ENCODE data around the gene TSFM.
A peak's percentile ranks its signal among the peaks of the same experiment; 100 is the strongest.

TSFM gene

DNA sequence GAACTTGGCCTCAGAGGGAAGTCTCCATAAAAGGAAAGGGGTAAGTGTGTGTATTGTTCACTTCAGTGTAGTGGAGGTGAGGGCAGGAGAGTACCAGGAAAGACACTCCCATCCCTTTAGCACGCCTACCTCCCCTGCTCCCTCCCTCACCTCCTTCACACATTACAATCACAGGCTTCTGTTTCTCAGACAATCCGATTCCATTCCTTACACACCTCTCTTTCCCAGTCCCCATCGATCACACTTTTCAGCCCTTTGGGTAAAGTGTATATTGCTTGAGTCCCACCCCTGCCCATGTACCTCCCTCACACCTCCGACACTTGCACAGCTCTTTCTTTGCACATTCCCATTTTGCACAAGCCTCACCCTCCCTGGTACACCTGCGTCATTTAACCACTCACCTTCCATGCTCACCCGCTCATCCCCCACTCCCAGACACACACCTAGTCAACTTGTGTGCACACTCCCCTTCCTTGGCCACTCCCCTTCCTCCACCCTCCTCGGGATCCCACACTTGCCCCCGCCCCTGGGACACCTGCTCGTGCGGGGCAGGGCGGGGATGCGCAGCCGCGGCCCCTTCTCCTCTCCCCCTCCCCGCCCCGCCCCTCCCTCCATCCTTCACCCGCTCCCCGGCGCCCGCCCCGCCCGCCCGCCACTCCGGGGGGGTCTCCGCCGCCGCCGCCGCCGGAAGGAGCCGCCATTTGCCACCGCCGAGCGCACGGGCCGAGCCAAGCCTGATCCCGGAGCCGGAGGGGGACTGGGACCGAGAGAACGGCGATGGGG is 28.0 kb upstream of the TSFM start, which contains the start of gene MARCHF9:
TSS of gene MARCHF9 (plus strand) at position 693 of the 783 bp plus-strand sequence. CDS start 426 bp downstream, outside the sequence.
- WGBS, 2 donors (ENCODE audit: extremely low coverage in 2 of 2, insufficient read length in 2 of 2, insufficient replicate concordance in 1 of 2): no CpG with 5 or more reads among the region's 41 CpGs
- Histone ChIP-seq H3K4me3 (ENCODE audit: low read length in 2 of 2) (peak within 1 kb of the TSS; percentile 58 to 89), H3K4me2 (ENCODE audit: insufficient read depth, low read length, poor library complexity, severe bottlenecking) (peak within 1 kb of the TSS; percentile 97), H3K4ac (ENCODE audit: low read length) (no peak within 1 kb of the TSS), H3K27ac (replicated peaks; ENCODE audit: low read length) (no peak within 1 kb of the TSS), H2AK5ac (ENCODE audit: low read depth, low read length) (peak within 1 kb of the TSS; percentile 46), H4K8ac (ENCODE audit: low read depth, low read length) (no peak within 1 kb of the TSS), H3K36me3 (replicated peaks in 1 of 2; ENCODE audit: control insufficient read depth in 2 of 2, insufficient read depth in 2 of 2, low read length in 2 of 2) (peaks cover 17 to 46% of the 10 kb centered on the region in 2 donors), H2AFZ (ENCODE audit: low read length) (peak within 1 kb of the TSS; percentile 61), H3K79me1 (ENCODE audit: low read depth, low read length) (peaks cover 13% of the 10 kb centered on the region), H3K4me1 (ENCODE audit: control insufficient read depth in 2 of 2, insufficient read depth in 1 of 2, low read depth in 1 of 2, low read length in 2 of 2) (peaks cover 29 to 39% of the 10 kb centered on the region in 2 donors), H3K27me3 (ENCODE audit: control insufficient read depth in 3 of 3, insufficient read depth in 3 of 3, low read depth in 1 of 3, low read length in 3 of 3) (peaks cover 0 to 13% (median 3%) of the 10 kb centered on the region in 3 experiments), H2BK12ac (ENCODE audit: low read length) (no peak within 1 kb of the TSS), H3K9ac (ENCODE audit: low read depth, low read length, poor library complexity) (peak within 1 kb of the TSS; percentile 87), H3K23ac (ENCODE audit: low read depth, low read length, poor library complexity) (no peak within 1 kb of the TSS), H2BK120ac (ENCODE audit: low read depth, low read length) (no peak within 1 kb of the TSS), H4K91ac (ENCODE audit: low read depth, low read length, poor library complexity) (no peak within 1 kb of the TSS), H2BK15ac (ENCODE audit: low read length) (no peak within 1 kb of the TSS), H3K14ac (ENCODE audit: low read length) (no peak within 1 kb of the TSS), H2BK5ac (ENCODE audit: low read length) (no peak within 1 kb of the TSS), H3K18ac (ENCODE audit: low read length) (peak within 1 kb of the TSS; percentile 84), H3K9me3 (replicated peaks in 1 of 2; ENCODE audit: control insufficient read depth in 2 of 2, insufficient read depth in 1 of 2, low read depth in 1 of 2, low read length in 2 of 2) (no peaks in the 10 kb centered on the region)
- no peak for DNase-seq (ENCODE audit: low spot score)

DNA sequence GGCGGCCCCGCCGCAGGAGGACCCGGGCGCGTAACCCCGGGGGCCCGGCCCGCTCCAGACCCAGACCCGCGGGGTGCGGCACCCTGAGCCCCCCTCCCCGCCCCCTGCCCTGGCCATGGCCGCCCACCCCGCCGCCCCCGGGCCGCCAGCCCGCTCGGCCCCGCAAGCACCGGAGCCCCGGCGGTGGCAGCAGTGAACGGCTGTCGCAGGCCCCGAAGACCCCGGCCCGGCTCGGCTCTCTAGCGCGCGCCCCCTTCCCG is 27.5 kb upstream of the TSFM start:
- Histone ChIP-seq H2AK5ac (ENCODE audit: low read depth, low read length) (no peak overlapping the region), H2BK5ac (ENCODE audit: low read length) (no peak overlapping the region), H3K18ac (ENCODE audit: low read length) (peak overlapping the region; percentile 83), H3K23ac (ENCODE audit: low read depth, low read length, poor library complexity) (no peak overlapping the region), H3K9ac (ENCODE audit: low read depth, low read length, poor library complexity) (peak overlapping the region; percentile 87), H3K4me3 (ENCODE audit: low read length in 2 of 2) (peak overlapping the region; percentile 58 to 89), H3K36me3 (replicated peaks in 1 of 2; ENCODE audit: control insufficient read depth in 2 of 2, insufficient read depth in 2 of 2, low read length in 2 of 2) (peaks cover 17 to 46% of the 10 kb centered on the region in 2 donors), H3K9me3 (replicated peaks in 1 of 2; ENCODE audit: control insufficient read depth in 2 of 2, insufficient read depth in 1 of 2, low read depth in 1 of 2, low read length in 2 of 2) (no peaks in the 10 kb centered on the region), H3K27ac (replicated peaks; ENCODE audit: low read length) (no peak overlapping the region), H3K4me2 (ENCODE audit: insufficient read depth, low read length, poor library complexity, severe bottlenecking) (peak overlapping the region; percentile 97), H2BK15ac (ENCODE audit: low read length) (no peak overlapping the region), H4K8ac (ENCODE audit: low read depth, low read length) (no peak overlapping the region), H2BK120ac (ENCODE audit: low read depth, low read length) (no peak overlapping the region), H3K79me1 (ENCODE audit: low read depth, low read length) (peaks cover 13% of the 10 kb centered on the region), H4K91ac (ENCODE audit: low read depth, low read length, poor library complexity) (no peak overlapping the region), H3K14ac (ENCODE audit: low read length) (no peak overlapping the region), H3K4me1 (ENCODE audit: control insufficient read depth in 2 of 2, insufficient read depth in 1 of 2, low read depth in 1 of 2, low read length in 2 of 2) (peaks cover 29 to 39% of the 10 kb centered on the region in 2 donors), H3K27me3 (ENCODE audit: control insufficient read depth in 3 of 3, insufficient read depth in 3 of 3, low read depth in 1 of 3, low read length in 3 of 3) (peaks cover 0 to 13% (median 3%) of the 10 kb centered on the region in 3 experiments), H2AFZ (ENCODE audit: low read length) (peak overlapping the region; percentile 61), H3K4ac (ENCODE audit: low read length) (no peak overlapping the region), H2BK12ac (ENCODE audit: low read length) (no peak overlapping the region)
- no peak for DNase-seq (ENCODE audit: low spot score)
- no CpG with 5 or more reads among the region's 34 CpGs for WGBS, 2 donors (ENCODE audit: extremely low coverage in 2 of 2, insufficient read length in 2 of 2, insufficient replicate concordance in 1 of 2)

DNA sequence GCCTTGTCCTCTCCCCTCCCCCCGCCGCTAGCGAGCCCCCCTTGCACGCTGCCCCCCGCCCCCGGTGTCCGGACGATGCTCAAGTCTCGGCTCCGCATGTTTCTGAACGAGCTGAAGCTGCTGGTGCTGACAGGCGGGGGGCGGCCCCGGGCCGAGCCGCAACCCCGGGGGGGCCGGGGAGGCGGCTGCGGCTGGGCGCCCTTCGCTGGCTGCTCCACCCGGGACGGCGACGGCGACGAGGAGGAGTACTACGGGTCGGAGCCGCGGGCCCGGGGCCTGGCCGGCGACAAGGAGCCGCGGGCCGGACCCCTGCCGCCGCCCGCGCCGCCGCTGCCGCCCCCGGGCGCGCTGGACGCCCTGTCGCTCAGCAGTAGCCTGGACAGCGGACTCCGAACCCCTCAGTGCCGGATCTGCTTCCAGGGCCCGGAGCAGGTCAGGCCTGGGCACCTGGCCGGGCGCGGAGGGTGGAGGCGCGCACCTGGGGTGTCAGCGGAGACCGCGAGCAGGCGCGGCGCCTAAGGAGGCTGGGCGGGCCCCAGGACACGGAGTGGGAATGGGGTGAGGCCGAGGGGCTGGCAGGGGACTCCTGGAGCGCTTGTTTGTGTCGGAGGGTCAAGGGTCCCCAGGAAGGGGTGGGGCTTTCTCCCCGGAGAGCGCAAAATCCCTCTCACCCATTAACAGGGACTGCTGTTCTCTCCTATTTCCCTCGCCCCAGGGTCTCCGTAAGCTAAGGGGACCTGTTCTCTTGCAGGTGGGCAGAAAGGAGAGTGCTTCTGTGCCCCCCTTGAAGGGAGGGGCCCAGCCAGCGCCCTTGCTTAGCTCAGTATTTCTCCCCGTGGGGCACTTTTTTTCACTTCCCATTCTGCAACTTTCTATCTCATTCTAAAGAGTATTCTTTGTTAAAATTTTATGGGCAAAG is 26.9 kb upstream of the TSFM start:
- H2BK12ac ChIP-seq (ENCODE audit: low read length): no peak overlapping the region
- WGBS, 2 donors (ENCODE audit: extremely low coverage in 2 of 2, insufficient read length in 2 of 2, insufficient replicate concordance in 1 of 2): no CpG with 5 or more reads among the region's 76 CpGs
- no peak for DNase-seq (ENCODE audit: low spot score)
- H3K79me1 ChIP-seq (ENCODE audit: low read depth, low read length): peaks cover 13% of the 10 kb centered on the region
- H3K27ac ChIP-seq (replicated peaks; ENCODE audit: low read length): no peak overlapping the region
- no peak overlapping the region for H2BK5ac ChIP-seq (ENCODE audit: low read length)
- H3K9ac ChIP-seq (ENCODE audit: low read depth, low read length, poor library complexity): peak overlapping the region; percentile 87
- no peak overlapping the region for H3K14ac ChIP-seq (ENCODE audit: low read length)
- H3K23ac ChIP-seq (ENCODE audit: low read depth, low read length, poor library complexity): no peak overlapping the region
- H2BK15ac ChIP-seq (ENCODE audit: low read length): no peak overlapping the region
- H4K8ac ChIP-seq (ENCODE audit: low read depth, low read length): no peak overlapping the region
- no peak overlapping the region for H3K4ac ChIP-seq (ENCODE audit: low read length)
- peaks cover 14 to 43% of the 10 kb centered on the region in 2 donors for H3K36me3 ChIP-seq (replicated peaks in 1 of 2; ENCODE audit: control insufficient read depth in 2 of 2, insufficient read depth in 2 of 2, low read length in 2 of 2)
- no peaks in the 10 kb centered on the region for H3K9me3 ChIP-seq (replicated peaks in 1 of 2; ENCODE audit: control insufficient read depth in 2 of 2, insufficient read depth in 1 of 2, low read depth in 1 of 2, low read length in 2 of 2)
- H3K27me3 ChIP-seq (ENCODE audit: control insufficient read depth in 3 of 3, insufficient read depth in 3 of 3, low read depth in 1 of 3, low read length in 3 of 3): peaks cover 0 to 13% (median 3%) of the 10 kb centered on the region in 3 experiments
- H2BK120ac ChIP-seq (ENCODE audit: low read depth, low read length): no peak overlapping the region
- H3K4me2 ChIP-seq (ENCODE audit: insufficient read depth, low read length, poor library complexity, severe bottlenecking): peak overlapping the region; percentile 97
- H2AFZ ChIP-seq (ENCODE audit: low read length): peak overlapping the region; percentile 59
- H3K4me1 ChIP-seq (ENCODE audit: control insufficient read depth in 2 of 2, insufficient read depth in 1 of 2, low read depth in 1 of 2, low read length in 2 of 2): peaks cover 28 to 38% of the 10 kb centered on the region in 2 donors
- no peak overlapping the region for H4K91ac ChIP-seq (ENCODE audit: low read depth, low read length, poor library complexity)
- peak overlapping the region; percentile 84 for H3K18ac ChIP-seq (ENCODE audit: low read length)
- peak overlapping the region; percentile 46 for H2AK5ac ChIP-seq (ENCODE audit: low read depth, low read length)
- peak overlapping the region; percentile 58 to 89 for H3K4me3 ChIP-seq (ENCODE audit: low read length in 2 of 2)

Data from neuronal stem cell (in vitro differentiated cells).